Activated CD4-positive, alpha-beta T cell treated with anti-CD3 and anti-CD28 coated beads, Interleukin-2, amount 50 U/mL, for 4 hours (primary cell): ENCODE measurements around the gene CHST15.

Source experiments
- DNase-seq, 2 experiments: peaks; one replicate each; pipeline ENCODE4 v3.0.0-alpha.2; 2020

Gene CHST15

DNA sequence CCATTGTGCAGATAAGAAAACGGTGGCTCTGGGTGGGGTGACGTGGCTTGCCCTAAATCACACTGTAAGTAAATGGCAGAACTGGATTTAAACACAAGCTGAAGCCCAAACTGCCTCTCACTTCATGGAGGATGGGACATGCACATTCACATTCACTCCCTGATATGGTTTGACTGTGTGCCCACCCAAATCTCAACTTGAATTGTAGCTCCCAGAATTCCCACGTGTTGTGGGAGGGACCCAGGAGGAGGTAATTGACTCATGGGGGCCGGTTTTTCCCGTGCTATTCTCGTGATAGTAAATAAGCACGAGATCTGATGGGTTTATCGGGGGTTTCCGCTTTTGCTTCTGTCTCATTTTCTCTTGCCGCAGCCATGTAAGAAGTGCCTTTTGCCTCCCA is 32.4 kb downstream of the CHST15 start:
- no peak for DNase-seq

GRCh38 chr10:124060148-124060720 is 33.2 kb downstream of the CHST15 start:
- no peak for DNase-seq

DNA sequence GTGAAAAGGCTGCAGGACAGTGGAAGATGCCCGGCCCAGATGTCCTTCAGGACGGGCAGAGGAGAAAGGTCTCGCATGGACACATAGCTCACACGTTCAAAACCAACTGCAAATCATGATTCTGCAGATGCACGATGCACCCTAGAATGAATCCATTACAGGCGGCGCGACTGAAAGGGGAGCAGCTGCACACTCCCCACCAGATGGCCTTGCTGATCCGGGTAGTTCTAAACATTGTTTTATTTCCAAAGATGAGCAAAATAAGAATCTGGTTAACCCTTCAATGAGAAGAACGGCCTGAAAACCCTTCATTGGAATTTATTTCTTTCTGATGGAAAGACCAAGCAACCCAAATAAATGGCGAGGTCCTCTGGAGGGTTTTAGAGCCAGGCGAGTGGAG is 33.8 kb downstream of the CHST15 start:
- DNase-seq: no peak

DNA sequence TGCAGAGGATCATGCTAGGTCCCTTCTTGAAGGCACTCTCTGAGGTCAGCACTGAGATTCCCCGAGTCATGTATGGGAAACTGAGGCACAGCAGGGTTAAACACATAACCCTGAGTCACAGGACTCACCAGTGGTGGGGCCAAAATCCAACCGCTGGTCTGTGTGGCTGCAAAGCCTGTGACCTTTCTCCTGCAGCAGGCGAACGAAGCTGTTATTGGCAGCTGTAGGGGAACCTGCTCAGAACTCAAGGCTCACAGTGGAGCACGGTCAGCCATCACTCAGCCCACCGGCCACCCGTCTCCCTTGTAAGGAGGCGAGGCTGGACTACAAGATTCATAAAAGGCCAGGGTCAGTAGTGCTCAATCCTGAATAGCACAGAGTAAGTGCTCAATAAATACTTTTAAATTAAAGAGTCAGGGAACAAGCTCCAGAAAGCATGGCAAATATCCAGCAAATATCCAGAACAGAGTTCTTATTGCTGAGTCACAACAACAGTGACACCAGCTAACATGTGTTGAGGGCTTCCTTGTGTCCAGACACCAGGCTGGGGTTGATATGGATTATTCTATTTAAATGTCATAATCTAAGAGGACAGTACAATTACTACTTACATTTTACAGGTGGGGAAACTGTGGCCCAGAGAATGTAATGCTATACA is 34.9 kb downstream of the CHST15 start:
- no peak for DNase-seq

DNA sequence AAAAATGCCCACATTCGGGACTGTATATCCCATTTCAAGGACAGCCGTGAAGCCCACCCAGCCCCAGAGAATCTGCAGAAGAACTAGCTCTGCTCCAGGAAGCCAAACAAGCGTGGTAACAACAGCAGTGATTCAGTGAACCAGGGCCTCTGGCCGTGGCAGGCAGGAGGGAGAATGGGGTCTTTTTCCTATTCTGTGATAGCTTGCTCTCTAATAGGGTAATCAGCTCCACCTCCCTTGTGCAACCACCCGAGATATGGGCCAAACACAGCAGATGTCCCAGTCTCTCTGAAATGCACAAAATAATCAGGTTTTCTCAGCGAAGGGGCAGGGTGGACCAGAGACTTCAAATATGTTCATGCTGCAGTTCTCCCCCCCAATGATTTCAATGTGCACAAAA is 35.8 kb downstream of the CHST15 start:
- no peak for DNase-seq

DNA sequence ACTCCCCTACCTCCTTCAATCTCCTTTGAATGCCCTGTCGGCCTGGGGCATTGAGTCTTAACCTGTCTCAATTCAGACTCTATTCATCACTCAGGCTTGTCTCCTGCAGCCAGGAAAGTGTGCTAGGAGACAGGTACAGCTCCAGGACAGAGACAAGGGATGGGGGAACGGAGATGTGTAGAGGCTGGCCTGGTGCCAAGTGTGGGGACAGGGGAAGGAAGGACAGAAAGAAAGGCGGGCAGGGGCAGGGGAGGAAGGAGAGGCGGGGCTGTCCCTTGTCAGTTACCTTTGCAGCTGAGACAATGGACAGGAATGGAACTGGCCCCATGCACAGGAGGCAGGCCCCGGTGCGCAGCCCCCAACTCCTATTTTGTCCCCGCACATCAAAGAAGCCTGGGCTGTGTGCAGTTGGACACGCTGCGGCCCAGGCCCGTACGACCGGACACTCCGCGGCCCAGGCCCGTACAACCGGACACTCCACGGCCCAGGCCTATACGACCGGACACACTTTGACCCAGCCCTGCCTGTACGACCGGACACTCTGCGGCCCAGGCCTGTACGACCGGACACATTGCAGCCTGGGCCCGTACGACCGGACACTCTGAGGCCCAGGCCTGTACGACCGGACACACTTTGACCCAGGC is 36.9 kb downstream of the CHST15 start:
- DNase-seq: no peak

GRCh38 chr10:124053971-124054370 is 39.4 kb downstream of the CHST15 start:
- DNase-seq: no peak

GRCh38 chr10:124052561-124052960 is 40.8 kb downstream of the CHST15 start:
- DNase-seq: no peak

GRCh38 chr10:124050021-124051015 is 43.1 kb downstream of the CHST15 start:
- no peak for DNase-seq

- DNase-seq: no peak
These were observed 43.9 kb downstream of the CHST15 start for GRCh38 chr10:124049484-124049883.

DNA sequence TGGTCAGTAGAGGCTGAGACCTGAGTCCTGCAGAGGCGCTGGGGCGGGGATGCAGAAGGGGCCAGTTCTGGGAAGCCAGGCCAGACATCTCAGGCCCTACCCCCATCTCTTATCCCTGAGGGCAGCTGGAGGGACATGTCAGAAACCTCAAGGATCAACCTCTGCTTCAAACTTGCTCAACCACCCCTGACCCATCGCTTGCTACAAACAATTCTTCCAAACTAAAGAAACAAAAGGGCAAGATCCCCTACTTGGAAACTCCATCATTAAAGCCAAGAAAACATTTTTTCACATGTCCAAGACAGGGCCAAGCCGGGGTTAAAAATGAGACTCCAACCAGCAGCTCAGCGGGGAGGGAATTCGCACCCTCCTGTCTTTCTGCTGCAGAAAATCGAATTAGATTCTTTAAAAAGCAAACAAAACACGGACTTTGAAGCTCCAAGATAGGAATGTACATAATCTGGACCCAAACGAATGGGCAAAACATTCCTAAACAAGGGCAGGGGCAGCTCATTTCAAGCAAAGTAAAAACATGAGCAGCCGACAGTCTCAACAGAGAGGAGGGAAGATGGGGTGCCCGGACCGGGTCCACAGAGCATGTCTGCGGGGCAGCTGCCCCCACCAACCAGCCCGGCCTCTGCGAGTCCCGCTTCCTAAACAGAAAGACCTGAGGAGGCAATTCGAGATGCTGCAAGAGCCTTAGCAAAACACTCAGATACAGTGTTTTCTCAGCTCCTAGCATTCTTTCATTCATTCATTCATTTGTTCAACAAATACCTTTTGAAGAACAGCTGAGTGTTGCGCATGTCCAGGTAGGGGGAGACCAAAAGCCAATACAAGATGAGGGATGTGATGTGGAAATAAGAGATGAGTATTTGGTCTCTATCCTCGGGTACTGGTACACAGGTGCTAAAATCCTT is 44.8 kb downstream of the CHST15 start:
- no peak for DNase-seq

DNA sequence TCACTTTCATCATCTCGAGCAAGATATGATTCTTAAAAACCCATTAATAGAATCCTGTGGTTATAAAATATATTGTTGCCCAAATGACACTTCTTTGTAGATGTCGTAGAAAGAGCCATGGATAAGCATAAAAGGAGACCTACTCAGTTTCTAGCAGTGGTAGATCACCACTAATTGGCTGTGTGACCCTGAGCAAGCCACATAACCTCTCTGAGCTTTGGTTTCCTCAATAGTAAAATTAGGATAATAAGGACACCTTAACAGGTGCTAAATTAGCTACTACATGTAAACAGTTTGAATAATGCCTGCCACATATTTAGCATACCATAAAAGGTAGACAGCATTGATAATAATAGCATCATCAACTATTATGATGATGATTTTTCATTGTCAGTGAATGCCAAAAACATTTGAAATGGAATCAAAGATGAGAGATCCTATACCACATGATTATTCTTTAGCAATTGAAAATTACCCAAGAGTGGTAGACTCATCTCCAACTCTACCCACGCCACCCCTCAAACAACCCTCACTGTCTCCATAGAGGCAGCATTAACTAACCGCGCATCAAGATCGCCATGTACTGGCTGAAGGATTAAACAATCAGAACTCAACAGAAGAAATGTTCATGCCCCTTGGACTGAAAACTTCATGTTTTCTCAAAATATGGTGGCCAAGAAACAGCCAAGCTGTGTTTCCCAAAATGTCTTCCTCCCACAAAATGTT is 45.8 kb downstream of the CHST15 start:
- no peak for DNase-seq

GRCh38 chr10:124045801-124046355 is 47.5 kb downstream of the CHST15 start:
- no peak for DNase-seq

DNA sequence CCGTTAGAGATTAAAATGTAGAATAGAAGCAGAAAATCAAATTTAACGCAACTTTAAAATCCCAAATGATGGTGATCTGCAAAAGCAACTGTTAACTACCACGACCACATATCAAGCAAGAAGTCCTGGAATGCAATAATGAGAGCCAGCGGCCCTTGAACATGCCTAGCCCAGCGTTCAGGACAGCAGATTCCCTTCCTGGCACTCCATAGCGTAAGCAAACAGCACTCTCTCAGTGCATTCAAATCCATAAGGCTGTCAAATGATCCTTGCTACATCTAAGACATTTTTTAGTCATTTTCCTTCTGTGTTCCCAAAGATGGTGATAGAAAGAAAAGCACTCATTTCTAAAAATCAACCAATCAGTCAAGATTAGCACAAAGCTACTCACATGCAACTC is 48.1 kb downstream of the CHST15 start:
- DNase-seq: no peak

DNA sequence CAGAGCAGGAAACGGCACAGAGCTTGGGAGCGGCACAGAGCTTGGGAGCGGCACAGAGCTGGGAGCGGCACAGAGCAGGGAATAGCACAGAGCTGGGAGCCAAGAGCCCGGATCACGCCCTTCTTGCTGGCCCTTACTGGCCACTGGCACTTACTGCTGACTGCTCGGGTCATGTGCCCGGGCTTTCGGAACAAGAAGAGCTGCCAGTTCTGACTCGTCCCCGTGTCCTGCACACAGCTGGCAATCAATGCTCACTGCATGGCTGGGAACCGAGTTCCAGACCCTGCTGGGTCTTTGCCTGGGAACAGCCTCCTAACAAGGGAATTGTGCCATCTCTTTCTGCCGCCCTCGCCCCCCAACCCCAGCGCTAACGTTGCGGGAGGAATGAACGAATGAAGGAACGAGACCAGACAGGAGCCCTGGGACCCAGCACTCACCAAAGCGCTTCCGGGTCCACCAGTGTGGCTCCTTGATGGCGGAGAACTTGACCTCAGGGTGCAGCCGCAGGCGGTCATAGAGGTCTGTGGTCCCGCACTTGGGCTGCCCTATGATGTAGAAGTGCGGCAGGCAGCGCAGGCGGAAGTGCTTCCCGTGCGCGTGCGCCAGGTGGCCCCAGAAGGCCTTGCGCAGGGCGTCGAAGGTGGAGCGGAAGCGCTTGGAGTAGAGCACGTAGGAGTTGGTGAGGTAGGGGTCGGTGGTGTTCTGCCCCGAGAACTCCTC is 49.1 kb downstream of the CHST15 start:
- no peak for DNase-seq

- DNase-seq: no peak
These were observed 49.9 kb downstream of the CHST15 start for GRCh38 chr10:124043310-124044142.

GRCh38 chr10:124042656-124043309 is 50.6 kb downstream of the CHST15 start:
- DNase-seq: no peak

DNA sequence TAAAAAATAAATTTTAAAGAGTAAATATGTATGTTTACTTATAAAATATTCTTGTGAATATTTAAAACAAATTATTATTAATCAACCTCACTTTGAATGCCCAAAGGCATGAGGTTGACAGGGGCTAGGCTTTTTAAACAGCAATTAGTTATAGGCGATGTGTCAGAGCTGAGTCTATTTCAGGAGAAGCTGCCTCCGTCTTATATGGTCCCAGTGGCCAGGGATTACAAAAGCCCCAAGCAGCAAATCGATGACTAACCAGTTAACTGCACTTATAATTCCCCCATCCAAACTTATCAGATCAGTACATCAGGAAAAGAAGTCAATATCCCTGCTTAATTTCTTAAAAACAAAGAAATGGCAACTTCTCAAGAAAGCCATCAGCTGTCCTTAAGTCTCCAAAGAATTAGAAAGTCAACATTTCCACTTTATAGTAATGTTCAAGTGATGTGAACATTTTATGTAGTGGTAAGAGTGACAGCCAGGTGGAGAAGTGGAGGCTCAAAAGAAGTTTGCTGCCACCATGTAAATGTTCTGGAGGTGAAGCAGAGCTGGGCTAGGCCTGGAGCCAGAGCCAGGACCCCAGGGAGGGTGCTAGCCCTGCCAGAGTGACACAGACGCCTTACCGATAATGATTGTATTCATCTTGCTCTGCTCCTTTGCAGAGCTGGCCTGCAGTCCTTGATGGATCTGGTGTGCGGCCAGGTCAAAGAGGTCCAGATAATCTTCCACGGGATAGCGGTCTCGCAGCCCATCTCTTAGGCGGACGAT is 51.5 kb downstream of the CHST15 start:
- no peak for DNase-seq
